Neural crest cell (in vitro differentiated cells): Measurements from ENCODE around the gene ZNF718. TPM values are rescaled to one million over a fixed set of nuclear protein-coding genes. Genes with fewer than 3 reads are reported as not detected.
"Not testable (repeated sequence)": the region's sequence is repeated elsewhere in the genome, so short reads cannot be mapped to it uniquely, and the experiment has no call there.

Experiments used
- DNase-seq: peaks from one replicate; pipeline ENCODE4 v3.0.0; 2021; ENCODE audit warnings: low read depth, mixed read lengths, low spot score
- H3K27ac Mint-ChIP-seq: one replicate; pipeline ENCODE4 v1.8.0; 2021; ENCODE audit warnings: mild to moderate bottlenecking, mixed read lengths; ENCODE audit not compliant: unreplicated experiment
- H3K27me3 Mint-ChIP-seq: 2 replicates; pipeline ENCODE4 v1.8.0; 2021; ENCODE audit warnings: low read depth, mild to moderate bottlenecking, mixed read lengths
- H3K36me3 Mint-ChIP-seq: 2 replicates; pipeline ENCODE4 v1.8.0; 2021; ENCODE audit warnings: low read depth, mild to moderate bottlenecking, mixed read lengths
- H3K4me1 Mint-ChIP-seq: 2 replicates; pipeline ENCODE4 v1.8.0; 2021; ENCODE audit warnings: mixed read lengths
- H3K4me3 Mint-ChIP-seq: one replicate; pipeline ENCODE4 v1.8.0; 2021; ENCODE audit warnings: mild to moderate bottlenecking, mixed read lengths
- H3K9me3 Mint-ChIP-seq: 2 replicates; pipeline ENCODE4 v1.8.0; 2021; ENCODE audit warnings: mixed read lengths
- total RNA-seq: library from RNA; stranded (reverse); gene quantifications from 2 replicates; pipeline ENCODE4 v1.2.1, GENCODE V29; 2021
- TF ChIP-seq, protein P1 (sequence below): fragments of 200-600 bp; sonication (generic); conservative IDR thresholded peaks from 2 replicates; pipeline ENCODE4 v1.5.0; 2021; ENCODE audit warnings: antibody characterized with exemption, mild to moderate bottlenecking

ZNF718 gene
- total RNA-seq, 1 donor from 2014 or later = 14.4 TPM

DNA sequence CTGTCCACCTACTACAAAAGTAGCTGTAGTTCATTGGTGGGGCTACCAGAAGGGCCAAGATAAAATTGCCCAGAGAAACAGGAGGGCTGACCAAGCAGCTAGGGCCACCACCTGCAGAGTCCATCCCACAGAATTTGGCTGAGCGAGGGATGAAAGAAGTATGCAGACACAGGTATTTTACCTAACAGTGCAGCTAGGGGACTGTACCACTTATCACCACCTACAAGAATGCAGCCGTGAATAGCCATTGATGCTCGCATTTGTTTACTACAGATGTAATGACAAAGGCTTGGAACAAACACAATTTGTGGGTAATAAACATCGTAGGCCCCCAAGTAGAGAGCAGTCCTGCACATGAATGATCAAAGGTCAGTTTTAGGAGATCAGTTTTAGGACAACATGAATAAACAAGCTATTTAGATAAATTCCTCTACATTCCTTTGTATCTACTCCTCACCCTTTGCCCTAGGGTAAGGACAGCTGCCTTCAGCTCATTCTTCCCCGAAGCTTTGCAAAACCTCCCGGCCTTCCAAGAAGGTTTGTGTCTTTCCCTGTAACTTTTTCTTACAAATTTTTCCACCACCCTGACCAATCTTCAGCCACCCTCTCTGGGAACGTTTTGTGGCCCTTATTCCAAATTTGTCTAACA is 49.5 kb downstream of the ZNF718 start:
- Mint-ChIP-seq H3K27me3 (no peaks in the 10 kb centered on the region), H3K4me1 (no peaks in the 10 kb centered on the region), H3K4me3 (no peak overlapping the region), H3K27ac (no peak overlapping the region), H3K9me3 (peaks cover 33% of the 10 kb centered on the region), H3K36me3 (peaks cover 64% of the 10 kb centered on the region)
- TF ChIP-seq, protein P1, sequence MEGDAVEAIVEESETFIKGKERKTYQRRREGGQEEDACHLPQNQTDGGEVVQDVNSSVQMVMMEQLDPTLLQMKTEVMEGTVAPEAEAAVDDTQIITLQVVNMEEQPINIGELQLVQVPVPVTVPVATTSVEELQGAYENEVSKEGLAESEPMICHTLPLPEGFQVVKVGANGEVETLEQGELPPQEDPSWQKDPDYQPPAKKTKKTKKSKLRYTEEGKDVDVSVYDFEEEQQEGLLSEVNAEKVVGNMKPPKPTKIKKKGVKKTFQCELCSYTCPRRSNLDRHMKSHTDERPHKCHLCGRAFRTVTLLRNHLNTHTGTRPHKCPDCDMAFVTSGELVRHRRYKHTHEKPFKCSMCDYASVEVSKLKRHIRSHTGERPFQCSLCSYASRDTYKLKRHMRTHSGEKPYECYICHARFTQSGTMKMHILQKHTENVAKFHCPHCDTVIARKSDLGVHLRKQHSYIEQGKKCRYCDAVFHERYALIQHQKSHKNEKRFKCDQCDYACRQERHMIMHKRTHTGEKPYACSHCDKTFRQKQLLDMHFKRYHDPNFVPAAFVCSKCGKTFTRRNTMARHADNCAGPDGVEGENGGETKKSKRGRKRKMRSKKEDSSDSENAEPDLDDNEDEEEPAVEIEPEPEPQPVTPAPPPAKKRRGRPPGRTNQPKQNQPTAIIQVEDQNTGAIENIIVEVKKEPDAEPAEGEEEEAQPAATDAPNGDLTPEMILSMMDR = no peak
- DNase-seq = no peak

DNA sequence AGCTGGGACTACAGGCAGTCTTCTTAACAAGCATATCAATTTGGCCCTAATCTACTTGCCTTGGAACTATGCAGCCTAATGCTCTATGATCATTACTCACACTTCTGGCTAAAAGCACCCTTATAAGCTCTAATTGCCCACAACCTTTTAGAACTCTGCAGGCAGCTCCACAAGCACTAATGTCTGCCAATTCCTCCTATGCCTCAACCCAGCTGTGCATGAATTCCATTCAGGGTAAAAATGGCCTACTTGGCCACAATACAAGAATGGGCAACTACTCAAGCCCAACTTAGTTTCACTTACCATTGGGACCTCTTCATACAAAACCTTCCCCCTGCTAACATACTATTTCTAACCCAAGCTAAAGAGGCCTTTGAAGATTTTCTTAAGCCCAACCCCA is 51.7 kb downstream of the ZNF718 start:
- no peak overlapping the region for H3K27ac Mint-ChIP-seq
- H3K4me3 Mint-ChIP-seq = no peak overlapping the region
- peaks cover 60% of the 10 kb centered on the region for H3K36me3 Mint-ChIP-seq
- no peaks in the 10 kb centered on the region for H3K4me1 Mint-ChIP-seq
- peaks cover 35% of the 10 kb centered on the region for H3K9me3 Mint-ChIP-seq
- no peaks in the 10 kb centered on the region for H3K27me3 Mint-ChIP-seq
- DNase-seq = no peak
- TF ChIP-seq, protein P1 = no peak

DNA sequence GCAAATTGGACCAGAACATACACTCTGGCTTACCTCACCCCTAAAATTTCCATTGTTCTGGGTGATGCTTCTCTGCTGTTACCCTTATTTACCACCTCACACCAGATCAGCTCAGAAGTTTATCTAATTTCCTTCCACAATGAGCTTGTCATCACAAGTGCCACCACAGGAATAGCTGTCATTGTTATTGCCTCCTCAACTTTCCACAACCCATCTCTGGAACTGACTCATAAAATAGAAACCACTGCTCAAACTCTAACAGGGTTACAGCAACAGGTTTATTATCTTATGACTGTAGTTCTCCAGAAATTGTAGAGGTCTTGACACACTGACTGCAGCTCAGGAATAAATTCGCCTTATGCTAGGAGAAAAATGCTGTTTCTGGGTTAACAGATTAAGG is 52.7 kb downstream of the ZNF718 start:
- Mint-ChIP-seq H3K4me1 (no peaks in the 10 kb centered on the region), H3K9me3 (peaks cover 41% of the 10 kb centered on the region)

DNA sequence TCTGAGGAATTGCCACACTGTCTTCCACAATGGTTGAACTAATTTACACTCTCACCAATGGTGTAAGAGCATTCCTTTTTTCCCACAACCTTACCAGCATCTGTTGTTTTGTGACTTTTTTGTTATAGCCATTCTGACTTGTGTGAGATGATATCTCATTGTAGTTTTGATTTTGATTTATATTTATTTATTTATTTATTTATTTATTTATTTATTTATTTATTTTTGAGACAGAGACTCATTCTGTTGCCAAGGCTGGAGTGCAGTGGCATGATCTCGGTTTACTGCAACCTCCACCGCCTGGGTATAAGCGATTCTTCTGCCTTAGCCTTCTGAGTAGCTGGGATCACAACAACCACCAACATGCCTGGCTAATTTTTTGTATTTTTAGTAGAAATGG is 57.9 kb downstream of the ZNF718 start:
- H3K36me3 Mint-ChIP-seq = peaks cover 62% of the 10 kb centered on the region
- DNase-seq, H3K27ac Mint-ChIP-seq, H3K4me3 Mint-ChIP-seq, H3K27me3 Mint-ChIP-seq, H3K4me1 Mint-ChIP-seq: not testable (repeated sequence)
- peaks cover 49% of the 10 kb centered on the region for H3K9me3 Mint-ChIP-seq

More for the DNA sequence above, 52.7 kb downstream of the ZNF718 start:
- Mint-ChIP-seq H3K4me3 (no peak overlapping the region), H3K36me3 (peaks cover 59% of the 10 kb centered on the region), H3K27ac (no peak overlapping the region), H3K27me3 (no peaks in the 10 kb centered on the region)
- DNase-seq = no peak
- TF ChIP-seq, protein P1 = no peak

DNA sequence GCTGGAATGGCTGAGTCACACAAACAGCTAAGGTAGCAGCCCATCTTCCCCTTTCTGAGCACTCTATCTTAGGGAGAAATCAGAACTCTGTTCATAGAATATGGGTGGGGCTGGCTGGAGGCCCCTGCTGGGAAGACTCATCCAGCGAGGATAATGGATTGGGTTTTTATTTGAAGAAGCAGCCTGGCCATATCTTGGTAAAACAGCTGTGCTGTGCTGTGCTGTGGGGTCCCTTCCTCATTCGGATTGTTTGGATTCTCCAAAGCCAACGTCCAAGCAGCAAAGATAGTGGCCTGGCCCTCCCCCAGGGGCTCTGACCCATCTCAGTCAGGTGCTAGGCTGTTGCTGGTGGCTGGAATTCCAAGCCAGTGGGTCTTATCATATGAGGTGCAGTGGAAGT is 63.8 kb downstream of the ZNF718 start:
- peaks cover 47% of the 10 kb centered on the region for H3K36me3 Mint-ChIP-seq
- no peak overlapping the region for H3K4me3 Mint-ChIP-seq
- TF ChIP-seq, protein P1 = no peak
- H3K9me3 Mint-ChIP-seq = peaks cover 29% of the 10 kb centered on the region
- H3K27me3 Mint-ChIP-seq = no peaks in the 10 kb centered on the region
- H3K4me1 Mint-ChIP-seq = no peaks in the 10 kb centered on the region
- H3K27ac Mint-ChIP-seq = no peak overlapping the region
- DNase-seq = no peak

DNA sequence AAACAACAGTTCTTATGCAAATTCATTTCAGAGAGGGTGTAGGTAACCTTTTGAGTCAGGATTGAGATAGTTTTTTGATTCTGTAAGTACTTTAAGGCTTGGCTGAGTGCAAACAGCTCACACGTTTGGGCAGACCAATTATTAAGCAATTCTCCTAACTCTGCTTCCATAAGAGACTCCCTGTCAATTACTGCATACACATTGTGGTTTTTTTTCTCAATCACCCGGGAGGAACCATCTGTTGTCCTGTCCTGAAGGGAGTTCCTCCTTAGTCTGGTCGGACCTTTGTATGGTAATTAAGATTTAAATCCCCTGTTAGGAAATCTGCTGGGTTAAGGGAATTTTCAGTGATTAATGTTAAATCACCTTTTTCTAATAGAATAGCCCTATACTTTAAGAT is 70.9 kb downstream of the ZNF718 start:
- H3K4me1 Mint-ChIP-seq, H3K4me3 Mint-ChIP-seq, H3K27me3 Mint-ChIP-seq, DNase-seq, H3K27ac Mint-ChIP-seq: not testable (repeated sequence)
- Mint-ChIP-seq H3K9me3 (peaks cover 16% of the 10 kb centered on the region), H3K36me3 (peaks cover 40% of the 10 kb centered on the region)
